ENCODE data around the gene DCC. TPM values are rescaled to one million over a fixed set of nuclear protein-coding genes. Genes with fewer than 3 reads are reported as not detected.

The DCC gene
- total and polyA plus RNA-seq, 12 donors: under 0.01 to 0.89 (median 0.09) TPM; not detected in 8

- 79 to 84% methylated on average over 2 of the region's 2 CpGs for WGBS, 2 donors
- no peaks in the 10 kb centered on the region for H3K4me1 ChIP-seq
- no peak overlapping the region for H3K27ac ChIP-seq
- no peak for ATAC-seq
- H3K9me3 ChIP-seq: peaks cover 0 to 2% (median 0%) of the 10 kb centered on the region in 11 donors
- intact Hi-C loops (cut with DNase I): no loop called here
- TF ChIP-seq, protein P1, sequence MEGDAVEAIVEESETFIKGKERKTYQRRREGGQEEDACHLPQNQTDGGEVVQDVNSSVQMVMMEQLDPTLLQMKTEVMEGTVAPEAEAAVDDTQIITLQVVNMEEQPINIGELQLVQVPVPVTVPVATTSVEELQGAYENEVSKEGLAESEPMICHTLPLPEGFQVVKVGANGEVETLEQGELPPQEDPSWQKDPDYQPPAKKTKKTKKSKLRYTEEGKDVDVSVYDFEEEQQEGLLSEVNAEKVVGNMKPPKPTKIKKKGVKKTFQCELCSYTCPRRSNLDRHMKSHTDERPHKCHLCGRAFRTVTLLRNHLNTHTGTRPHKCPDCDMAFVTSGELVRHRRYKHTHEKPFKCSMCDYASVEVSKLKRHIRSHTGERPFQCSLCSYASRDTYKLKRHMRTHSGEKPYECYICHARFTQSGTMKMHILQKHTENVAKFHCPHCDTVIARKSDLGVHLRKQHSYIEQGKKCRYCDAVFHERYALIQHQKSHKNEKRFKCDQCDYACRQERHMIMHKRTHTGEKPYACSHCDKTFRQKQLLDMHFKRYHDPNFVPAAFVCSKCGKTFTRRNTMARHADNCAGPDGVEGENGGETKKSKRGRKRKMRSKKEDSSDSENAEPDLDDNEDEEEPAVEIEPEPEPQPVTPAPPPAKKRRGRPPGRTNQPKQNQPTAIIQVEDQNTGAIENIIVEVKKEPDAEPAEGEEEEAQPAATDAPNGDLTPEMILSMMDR (IDR thresholded peaks at IDR 0.05): no peak
- no peaks in the 10 kb centered on the region for H3K27me3 ChIP-seq
- DNase-seq: no peak
- H3K36me3 ChIP-seq: no peaks in the 10 kb centered on the region
- H3K4me3 ChIP-seq: no peak overlapping the region
These were observed 178.1 kb downstream of the DCC start for GRCh38 chr18:52518086-52518485.

GRCh38 chr18:52519021-52519420 lies 179.0 kb downstream of the DCC start:
- TF ChIP-seq, protein P1 (IDR thresholded peaks at IDR 0.05): no peak
- ATAC-seq: no peak
- 23 to 26% methylated on average over 1 of the region's 1 CpG for WGBS, 2 donors

DNA sequence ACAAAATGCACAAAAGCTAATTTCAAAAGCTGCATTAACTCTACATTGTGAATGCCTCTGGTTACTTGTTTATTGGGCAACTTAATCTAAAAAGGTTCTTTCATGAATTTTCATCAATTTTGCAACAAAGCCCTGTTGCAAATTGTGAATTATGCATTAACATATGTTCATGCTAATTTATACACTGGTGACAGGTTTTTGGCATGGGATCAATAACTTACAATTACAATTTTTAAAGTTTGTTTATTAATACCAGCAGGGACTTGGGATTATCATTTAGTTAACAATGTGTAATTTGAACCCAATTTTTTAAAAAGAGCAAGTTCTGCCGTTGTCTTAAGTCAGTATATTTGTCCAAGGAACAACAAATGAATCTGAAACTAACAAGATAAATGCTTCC lies 183.6 kb downstream of the DCC start:
- Histone ChIP-seq H3K4me3 (no peak overlapping the region), H3K27ac (no peak overlapping the region), H3K36me3 (no peaks in the 10 kb centered on the region), H3K9me3 (peaks cover 0 to 8% (median 0%) of the 10 kb centered on the region in 11 donors), H3K4me1 (no peaks in the 10 kb centered on the region), H3K27me3 (no peaks in the 10 kb centered on the region)
- WGBS, 2 donors: 55 to 58% methylated on average over 1 of the region's 1 CpG
- DNase-seq (no peak), ATAC-seq (no peak)
- intact Hi-C loops (cut with DNase I): no loop called here
- TF ChIP-seq, protein P1 (IDR thresholded peaks at IDR 0.05): no peak

More at GRCh38 chr18:52519021-52519420, 179.0 kb downstream of the DCC start:
- H3K9me3 ChIP-seq: peaks cover 0 to 5% (median 0%) of the 10 kb centered on the region in 11 donors
- no peak for DNase-seq
- intact Hi-C loops (cut with DNase I): no loop called here
- no peaks in the 10 kb centered on the region for H3K4me1 ChIP-seq
- no peaks in the 10 kb centered on the region for H3K36me3 ChIP-seq
- H3K4me3 ChIP-seq: no peak overlapping the region
- H3K27me3 ChIP-seq: no peaks in the 10 kb centered on the region
- no peak overlapping the region for H3K27ac ChIP-seq

- intact Hi-C loops (cut with DNase I): no loop called here
- WGBS, 2 donors: 90 to 92% methylated on average over 2 of the region's 2 CpGs
- Histone ChIP-seq H3K4me3 (no peak overlapping the region), H3K27me3 (no peaks in the 10 kb centered on the region), H3K9me3 (no peaks in the 10 kb centered on the region), H3K36me3 (no peaks in the 10 kb centered on the region), H3K4me1 (no peaks in the 10 kb centered on the region), H3K27ac (no peak overlapping the region)
- TF ChIP-seq, protein P1 (IDR thresholded peaks at IDR 0.05): no peak
- ATAC-seq: no peak
- no peak for DNase-seq
These were observed 191.8 kb downstream of the DCC start for GRCh38 chr18:52531836-52532235.
